OCI-LY7 (cell line): ENCODE data around the gene PTPRT. TPM values are rescaled to one million over a fixed set of nuclear protein-coding genes. Genes with fewer than 3 reads are reported as not detected.

Source experiments
- BruUV-seq: library from RNA; stranded (reverse); fragments of 400-500 nt; replicated peaks from 2 replicates; lab custom pipeline; 2021; lab: Mats Ljungman, UMichigan
- CTCF ChIA-PET: fragments of 300-600 bp; sonication (Branson Sonifier 250); formaldehyde crosslinking; loops from one replicate; lab custom pipeline; 2022; ENCODE audit warnings: antibody characterized with exemption; ENCODE audit not compliant: unreplicated experiment; lab: Charles Lee
- POLR2A ChIA-PET: fragments of 300-600 bp; sonication (Branson Sonifier 250); formaldehyde crosslinking; loops from one replicate; lab custom pipeline; 2022; ENCODE audit warnings: antibody characterized with exemption; lab: Charles Lee
- DNase-seq: peaks from one replicate; pipeline ENCODE4 v3.0.0-alpha.2; 2015; ENCODE audit warnings: low spot score
- H2AFZ ChIP-seq: fragments of 200-600 bp; sonication (generic), shearing (Covaris generic); 2 replicates; pipeline ENCODE4 v1.6.1; 2014; ENCODE audit warnings: mild to moderate bottlenecking, antibody characterized with exemption, low read length, moderate library complexity
- H3K27ac ChIP-seq: fragments of 200-600 bp; sonication (generic); 2 replicates; pipeline ENCODE4 v1.5.1; 2014; ENCODE audit warnings: mixed run types, low read depth, mild to moderate bottlenecking, moderate library complexity, low read length, inconsistent platforms; ENCODE audit not compliant: poor library complexity, severe bottlenecking
- H3K36me3 ChIP-seq: fragments of 200-600 bp; sonication (generic); 2 replicates; pipeline ENCODE4 v1.6.1; 2014; ENCODE audit warnings: mild to moderate bottlenecking, antibody characterized with exemption, low read length, moderate library complexity, mixed read lengths; ENCODE audit not compliant: insufficient read depth
- H3K4me1 ChIP-seq: fragments of 200-600 bp; sonication (generic); 2 replicates; pipeline ENCODE4 v1.5.1; 2014; ENCODE audit warnings: mild to moderate bottlenecking, low read length; ENCODE audit not compliant: insufficient read depth, poor library complexity, severe bottlenecking
- H3K4me2 ChIP-seq: fragments of 200-600 bp; sonication (generic); 2 replicates; pipeline ENCODE4 v1.6.1; 2014; ENCODE audit warnings: mild to moderate bottlenecking, low read length
- H3K4me3 ChIP-seq: fragments of 200-600 bp; sonication (generic); 2 replicates; pipeline ENCODE4 v1.5.1; 2014; ENCODE audit warnings: mild to moderate bottlenecking, low read depth, low read length; ENCODE audit not compliant: poor library complexity, severe bottlenecking
- H3K79me2 ChIP-seq: fragments of 200-600 bp; sonication (generic); 2 replicates; pipeline ENCODE4 v1.6.1; 2016; ENCODE audit warnings: low read depth, mild to moderate bottlenecking, low read length, moderate library complexity, mixed read lengths; ENCODE audit not compliant: insufficient read depth
- H3K9me2 ChIP-seq: fragments of 200-600 bp; sonication (generic); 2 replicates; pipeline ENCODE4 v1.6.1; 2016; ENCODE audit warnings: mild to moderate bottlenecking, low read length, mixed read lengths; ENCODE audit not compliant: insufficient read depth
- H3K9me3 ChIP-seq: fragments of 200-600 bp; sonication (generic); 2 replicates; pipeline ENCODE4 v1.6.1; 2014; ENCODE audit warnings: mild to moderate bottlenecking, mixed run types, low read length, mixed read lengths
- H4K20me1 ChIP-seq: fragments of 200-600 bp; sonication (generic); 2 replicates; pipeline ENCODE4 v1.6.1; 2014; ENCODE audit warnings: mild to moderate bottlenecking, antibody characterized with exemption, low read length, moderate library complexity, mixed read lengths; ENCODE audit not compliant: insufficient read depth
- CTCF ChIP-seq: fragments of 200-600 bp; sonication (generic); conservative IDR thresholded peaks from 2 replicates; pipeline ENCODE4 v1.5.1; 2014; ENCODE audit warnings: mild to moderate bottlenecking, antibody characterized with exemption, low read length, moderate library complexity, mixed read lengths
- EZH2phosphoT487 ChIP-seq: fragments of 200-600 bp; sonication (generic); IDR thresholded peaks from 2 replicates; pipeline ENCODE4 v1.6.1; 2018; ENCODE audit warnings: low read depth, borderline replicate concordance, mild to moderate bottlenecking, mixed run types, antibody characterized with exemption, low read length, moderate library complexity, mixed read lengths
- intact Hi-C: fragments of 100-400 bp; cut with micrococcal nuclease; formaldehyde crosslinking; loops from one replicate; pipeline ENCODE4 v1.10.0; 2022; ENCODE audit not compliant: unreplicated experiment
- total RNA-seq, 2 experiments: library from RNA; depleted of rRNA in 1 of 2; stranded (reverse); fragments of >200 nt in 1 of 2; shearing (Covaris generic) in 1 of 2; gene quantifications; 2 replicates each; pipeline ENCODE4 v1.2.3, GENCODE V29; 2014 to 2022

The PTPRT gene
- total RNA-seq, 2 experiments from 2014 or later: not detected

DNA sequence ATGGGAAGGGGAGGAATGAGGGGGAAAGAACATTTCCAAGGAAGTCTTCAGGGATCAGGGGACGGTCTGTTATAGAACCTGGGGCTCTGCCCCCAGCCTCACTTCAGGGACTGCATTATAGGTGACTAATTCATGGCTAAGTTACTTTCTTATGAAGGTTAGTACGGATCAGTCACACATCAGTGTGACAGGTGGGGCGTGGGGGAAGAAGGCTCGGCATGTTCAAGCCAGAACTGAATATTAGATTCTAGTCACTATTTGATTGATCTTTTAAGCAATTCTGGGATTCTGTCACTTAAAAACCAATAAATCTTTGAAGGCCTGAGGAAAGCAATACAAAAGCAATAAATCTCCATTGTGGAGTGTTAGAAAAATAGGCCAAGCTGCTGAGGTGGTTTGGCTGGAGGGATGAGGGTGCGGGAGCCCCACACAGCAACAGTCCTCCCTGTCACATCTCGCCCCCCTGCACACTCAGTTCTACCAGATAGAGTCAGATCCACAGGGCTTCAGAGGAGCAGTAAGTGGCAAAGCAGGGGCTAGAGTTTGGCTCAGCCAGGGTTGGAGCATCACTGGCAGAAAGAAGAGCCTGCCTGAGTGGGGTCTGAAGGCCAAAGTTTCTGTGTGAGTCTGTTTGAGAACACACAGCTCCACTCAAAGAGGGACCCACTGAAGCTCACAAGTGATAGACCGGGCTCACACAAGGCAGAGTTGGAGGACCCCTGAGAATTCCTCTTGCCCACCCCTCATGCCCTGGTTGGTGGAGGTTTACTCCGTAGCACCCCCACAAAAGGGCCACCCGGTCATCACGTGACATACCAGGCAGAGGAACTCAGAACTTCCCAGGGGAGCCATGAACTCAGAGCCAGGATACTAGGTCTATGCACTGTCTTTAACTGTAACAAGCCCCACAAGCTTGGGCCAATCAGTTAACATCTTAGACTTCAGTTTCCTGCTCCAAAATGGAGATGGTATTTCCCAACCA is 843.2 kb downstream of the PTPRT start:
- ChIA-PET POLR2A (no interaction called here), CTCF (no interaction called here)
- BruUV-seq: no TSS peak
- Histone ChIP-seq H3K79me2 (no peaks in the 10 kb centered on the region), H2AFZ (no peak overlapping the region), H3K4me1 (no peaks in the 10 kb centered on the region), H3K9me2 (no peaks in the 10 kb centered on the region), H3K4me2 (no peak overlapping the region), H3K27ac (no peak overlapping the region), H3K36me3 (no peaks in the 10 kb centered on the region), H4K20me1 (no peaks in the 10 kb centered on the region), H3K9me3 (no peaks in the 10 kb centered on the region), H3K4me3 (no peak overlapping the region)
- intact Hi-C loops: no loop called here
- DNase-seq: no peak
- TF ChIP-seq EZH2phosphoT487: no peak
- no peak for TF ChIP-seq CTCF

GRCh38 chr20:42341654-42342053 is 848.1 kb downstream of the PTPRT start:
- no TSS peak for BruUV-seq
- Histone ChIP-seq H3K27ac (no peak overlapping the region), H3K36me3 (no peaks in the 10 kb centered on the region), H4K20me1 (no peaks in the 10 kb centered on the region), H3K4me3 (no peak overlapping the region), H3K4me2 (no peak overlapping the region), H3K9me2 (no peaks in the 10 kb centered on the region), H3K9me3 (no peaks in the 10 kb centered on the region), H2AFZ (no peak overlapping the region), H3K4me1 (no peaks in the 10 kb centered on the region), H3K79me2 (no peaks in the 10 kb centered on the region)
- ChIA-PET CTCF (no interaction called here), POLR2A (interaction anchor here (0.9 kb wide), 1 partner anchor 18 kb away, joined by 3 read pairs; no protein-coding TSS in a partner anchor)
- DNase-seq: no peak
- intact Hi-C loops: no loop called here
- no peak for TF ChIP-seq CTCF
- TF ChIP-seq EZH2phosphoT487: no peak

DNA sequence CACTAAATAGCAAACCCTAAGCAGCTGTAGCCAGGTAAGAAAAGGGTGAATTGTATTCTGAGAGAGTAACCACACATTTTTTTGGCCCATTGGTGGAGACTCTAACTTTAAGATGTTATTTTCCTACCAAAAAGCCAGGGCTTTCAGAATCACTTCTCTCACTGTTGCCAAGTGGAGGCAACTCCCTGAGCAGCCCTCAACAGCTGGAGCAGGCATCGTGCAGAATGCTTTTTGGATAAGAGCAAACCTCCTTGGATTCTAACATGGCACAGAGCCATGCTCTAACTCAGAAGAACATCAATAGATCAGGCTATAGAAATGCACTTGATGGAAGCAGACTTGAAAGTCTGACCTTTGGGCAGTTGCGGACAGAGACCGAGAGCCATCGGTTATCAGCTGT is 849.3 kb downstream of the PTPRT start:
- Histone ChIP-seq H2AFZ (no peak overlapping the region), H3K4me3 (no peak overlapping the region), H3K9me3 (no peaks in the 10 kb centered on the region), H3K79me2 (no peaks in the 10 kb centered on the region), H3K4me2 (no peak overlapping the region), H3K9me2 (no peaks in the 10 kb centered on the region), H4K20me1 (no peaks in the 10 kb centered on the region), H3K36me3 (no peaks in the 10 kb centered on the region), H3K4me1 (no peaks in the 10 kb centered on the region), H3K27ac (no peak overlapping the region)
- no peak for DNase-seq
- intact Hi-C loops: no loop called here
- no TSS peak for BruUV-seq
- TF ChIP-seq EZH2phosphoT487 (no peak), CTCF (no peak)
- CTCF ChIA-PET: no interaction called here
- POLR2A ChIA-PET: no interaction called here
